Activated CD4-positive, CD25-positive, alpha-beta regulatory T cell (primary cell): ENCODE results near the gene HOXA3.

Experiments used
- DNase-seq, 4 experiments: peaks; one replicate each; lab custom pipeline; 2025; lab: John Stamatoyannopoulos, UW

HOXA3 gene

GRCh38 chr7:27156508-27156898, 4.1 kb upstream of the HOXA3 start, which contains the start of gene HOXA7:
HOXA7 (minus strand) TSS chr7:27156675; CDS start chr7:27156545, 130 bp downstream.
- DNase-seq, result no peak

GRCh38 chr7:27155816-27156507, 3.6 kb upstream of the HOXA3 start:
- DNase-seq, result no peak

- DNase-seq, result no peak
These were observed 2.8 kb upstream of the HOXA3 start for GRCh38 chr7:27154901-27155815.

- no peak for DNase-seq
These were observed 2.0 kb upstream of the HOXA3 start for GRCh38 chr7:27154369-27154768.

- DNase-seq, result no peak
These were observed 1.1 kb upstream of the HOXA3 start for GRCh38 chr7:27153526-27153925.

- DNase-seq, result no peak
These were observed 546 bp upstream of the HOXA3 start for GRCh38 chr7:27152816-27153442.

GRCh38 chr7:27151341-27151930, 947 bp downstream of the HOXA3 start:
- no peak for DNase-seq

- DNase-seq, result peak in 3 of 4 experiments; percentile 28 to 45 (median 37)
These were observed 1.6 kb downstream of the HOXA3 start for GRCh38 chr7:27150568-27151340.

- DNase-seq, result no peak
These were observed 2.4 kb downstream of the HOXA3 start for GRCh38 chr7:27149842-27150567.

GRCh38 chr7:27148756-27149641, 3.4 kb downstream of the HOXA3 start:
- DNase-seq, result no peak

- DNase-seq, result no peak
These were observed 4.2 kb downstream of the HOXA3 start for GRCh38 chr7:27148031-27148755.

GRCh38 chr7:27147199-27148030, 5.0 kb downstream of the HOXA3 start, which contains the start of gene HOXA6:
HOXA6 (minus strand) TSS chr7:27147774; CDS start chr7:27147749, 25 bp downstream.
- no peak for DNase-seq

- no peak for DNase-seq
These were observed 5.7 kb downstream of the HOXA3 start for GRCh38 chr7:27146491-27147198.

GRCh38 chr7:27145914-27146412, 6.4 kb downstream of the HOXA3 start:
- no peak for DNase-seq

GRCh38 chr7:27145165-27145913, 7.0 kb downstream of the HOXA3 start:
- no peak for DNase-seq

- DNase-seq, result no peak
These were observed 7.6 kb downstream of the HOXA3 start for GRCh38 chr7:27144781-27145164.
